Upper lobe of left lung (tissue), 4 donors: Measurements from ENCODE around the gene ARHGAP26.

Experiments used
- CTCF ChIP-seq, 6 experiments: fragments of 450-650 bp in 4 of 6; fragments of 200-600 bp in 2 of 6; sonication (generic) in 2 of 6; IDR thresholded peaks; one replicate each; pipeline ENCODE4 v1.5.1; 2016 to 2019; ENCODE audit warnings: antibody characterized with exemption in 6 of 6
- POLR2AphosphoS5 ChIP-seq, 2 donors: sonication (generic); formaldehyde crosslinking; IDR thresholded peaks; one replicate each; pipeline ENCODE4 v1.5.1; 2017; ENCODE audit warnings: antibody characterized with exemption in 2 of 2

- no peak for TF ChIP-seq CTCF (IDR thresholded peaks at IDR 0.05)
- TF ChIP-seq POLR2AphosphoS5 (IDR thresholded peaks at IDR 0.05) = no peak
Observed at GRCh38 chr5:143032581-143032836, 262.3 kb downstream of the ARHGAP26 start.
